Measurements from ENCODE around the gene FRMD4A. TPM values are rescaled to one million over a fixed set of nuclear protein-coding genes. Genes with fewer than 3 reads are reported as not detected.

Gene FRMD4A
- polyA plus RNA-seq, 1 of the 3 experiments (the other 2 are of a cell fraction), result 37.7 TPM

GRCh38 chr10:13758312-13758711 is 572.4 kb downstream of the FRMD4A start (continued):
- no peak for TF ChIP-seq NFIC (IDR thresholded peaks at IDR 0.05; ENCODE audit: borderline replicate concordance)
- peak; percentile 27; the same call in 1 of the 2 replicates for TF ChIP-seq RCOR1 (IDR thresholded peaks at IDR 0.05; ENCODE audit: low read length)
- TF ChIP-seq YY1 (IDR thresholded peaks at IDR 0.05; ENCODE audit: low read depth), result no peak
- TF ChIP-seq NRF1 (IDR thresholded peaks at IDR 0.05; ENCODE audit: low read depth, low read length), result no peak
- no peak for TF ChIP-seq ZBTB33 (IDR thresholded peaks at IDR 0.05; ENCODE audit: borderline replicate concordance, low read depth)
- TF ChIP-seq JUND (IDR thresholded peaks at IDR 0.05), result peak; percentile 42; the same call in 1 of the 2 replicates
- no peak for TF ChIP-seq ELF1 (IDR thresholded peaks at IDR 0.05)
- no peak for TF ChIP-seq EZH2phosphoT487 (IDR thresholded peaks at IDR 0.05; ENCODE audit: borderline replicate concordance, low read depth)

GRCh38 chr10:13754277-13754676 is 576.4 kb downstream of the FRMD4A start:
- H3K4me3 ChIP-seq (ENCODE audit: low read depth in 2 of 2, low read length in 1 of 2), result no peak overlapping the region
- no peak for TF ChIP-seq RXRA (IDR thresholded peaks at IDR 0.05; ENCODE audit: borderline replicate concordance, low read depth)
- no peak for TF ChIP-seq RAD21 (IDR thresholded peaks at IDR 0.05; ENCODE audit: low read length)
- no peak for TF ChIP-seq RFX5 (IDR thresholded peaks at IDR 0.05; ENCODE audit: low read length)
- TF ChIP-seq ZBTB33 (IDR thresholded peaks at IDR 0.05; ENCODE audit: borderline replicate concordance, low read depth), result no peak
- TF ChIP-seq CHD2 (IDR thresholded peaks at IDR 0.05; ENCODE audit: low read length, partially characterized antibody), result no peak
- TF ChIP-seq YY1 (IDR thresholded peaks at IDR 0.05; ENCODE audit: low read depth), result no peak
- no peak for TF ChIP-seq EP300 (IDR thresholded peaks at IDR 0.05; ENCODE audit: borderline replicate concordance in 1 of 2, low read depth in 1 of 2, low read length in 1 of 2)
- no peak for TF ChIP-seq TAF1 (IDR thresholded peaks at IDR 0.05; ENCODE audit: borderline replicate concordance, low read depth, low read length)
- TF ChIP-seq CTCF (IDR thresholded peaks at IDR 0.05), result no peak
- TF ChIP-seq, protein P1, sequence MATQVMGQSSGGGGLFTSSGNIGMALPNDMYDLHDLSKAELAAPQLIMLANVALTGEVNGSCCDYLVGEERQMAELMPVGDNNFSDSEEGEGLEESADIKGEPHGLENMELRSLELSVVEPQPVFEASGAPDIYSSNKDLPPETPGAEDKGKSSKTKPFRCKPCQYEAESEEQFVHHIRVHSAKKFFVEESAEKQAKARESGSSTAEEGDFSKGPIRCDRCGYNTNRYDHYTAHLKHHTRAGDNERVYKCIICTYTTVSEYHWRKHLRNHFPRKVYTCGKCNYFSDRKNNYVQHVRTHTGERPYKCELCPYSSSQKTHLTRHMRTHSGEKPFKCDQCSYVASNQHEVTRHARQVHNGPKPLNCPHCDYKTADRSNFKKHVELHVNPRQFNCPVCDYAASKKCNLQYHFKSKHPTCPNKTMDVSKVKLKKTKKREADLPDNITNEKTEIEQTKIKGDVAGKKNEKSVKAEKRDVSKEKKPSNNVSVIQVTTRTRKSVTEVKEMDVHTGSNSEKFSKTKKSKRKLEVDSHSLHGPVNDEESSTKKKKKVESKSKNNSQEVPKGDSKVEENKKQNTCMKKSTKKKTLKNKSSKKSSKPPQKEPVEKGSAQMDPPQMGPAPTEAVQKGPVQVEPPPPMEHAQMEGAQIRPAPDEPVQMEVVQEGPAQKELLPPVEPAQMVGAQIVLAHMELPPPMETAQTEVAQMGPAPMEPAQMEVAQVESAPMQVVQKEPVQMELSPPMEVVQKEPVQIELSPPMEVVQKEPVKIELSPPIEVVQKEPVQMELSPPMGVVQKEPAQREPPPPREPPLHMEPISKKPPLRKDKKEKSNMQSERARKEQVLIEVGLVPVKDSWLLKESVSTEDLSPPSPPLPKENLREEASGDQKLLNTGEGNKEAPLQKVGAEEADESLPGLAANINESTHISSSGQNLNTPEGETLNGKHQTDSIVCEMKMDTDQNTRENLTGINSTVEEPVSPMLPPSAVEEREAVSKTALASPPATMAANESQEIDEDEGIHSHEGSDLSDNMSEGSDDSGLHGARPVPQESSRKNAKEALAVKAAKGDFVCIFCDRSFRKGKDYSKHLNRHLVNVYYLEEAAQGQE (IDR thresholded peaks at IDR 0.05; ENCODE audit: low read depth, low read length), result no peak
- H3K9me2 ChIP-seq, result no peaks in the 10 kb centered on the region
- no peaks in the 10 kb centered on the region for H4K20me1 ChIP-seq (ENCODE audit: insufficient read depth)
- ChIA-PET POLR2A (no interaction called here), CTCF (no interaction called here)
- peaks cover 11 to 29% of the 10 kb centered on the region in 2 experiments; a peak in 3 of 4 replicates for H3K4me1 ChIP-seq (ENCODE audit: control insufficient read depth in 1 of 2, insufficient read depth in 2 of 2, low read depth in 1 of 2, low read length in 1 of 2)
- WGBS (ENCODE audit: low lambda C conversion rate), result 91% methylated on average over 2 of the region's 2 CpGs
- no peaks in the 10 kb centered on the region for H3K79me2 ChIP-seq (ENCODE audit: insufficient read depth)
- H3K27ac ChIP-seq (ENCODE audit: low read depth in 2 of 2, low read length in 1 of 2), result no peak overlapping the region
- H3K36me3 ChIP-seq (replicated peaks in 1 of 2; ENCODE audit: control insufficient read depth in 1 of 2, insufficient read depth in 2 of 2, low read length in 1 of 2), result peaks cover 2 to 32% of the 10 kb centered on the region in 2 experiments
- H3K27me3 ChIP-seq (ENCODE audit: insufficient read depth), result no peaks in the 10 kb centered on the region
- DNase-seq, result no peak
- no peak overlapping the region for H3K9ac ChIP-seq
- peaks cover 1% of the 10 kb centered on the region for H3F3A ChIP-seq (replicated peaks; ENCODE audit: insufficient read depth)
- no peaks in the 10 kb centered on the region for H3K9me3 ChIP-seq
- no peak overlapping the region for H3K4me2 ChIP-seq
- H2AFZ ChIP-seq (ENCODE audit: low read depth), result no peak overlapping the region
